DND-41 (cell line): ENCODE data around the gene DPP6.

Source experiments
- ATAC-seq: fragments of 200-7000 bp; cut with Tn5 transposase; 3 replicates; pipeline ENCODE4 v1.9.1; 2021; ENCODE audit warnings: low read depth; ENCODE audit not compliant: insufficient read depth
- DNase-seq: peaks from one replicate; pipeline ENCODE4 v3.0.0-alpha.2; 2020
- H2AFZ ChIP-seq: 2 replicates; pipeline ENCODE4 v1.6.0; 2012; ENCODE audit warnings: low read depth, low read length
- H3K27ac ChIP-seq: 2 replicates; pipeline ENCODE4 v1.5.1; 2012; ENCODE audit warnings: low read length, inconsistent platforms
- H3K27me3 ChIP-seq: fragments of 200-600 bp; sonication (generic); 2 replicates; pipeline ENCODE4 v1.6.0; 2012; ENCODE audit warnings: low read length, mild to moderate bottlenecking, inconsistent platforms; ENCODE audit not compliant: insufficient read depth, poor library complexity
- H3K36me3 ChIP-seq: 2 replicates; pipeline ENCODE4 v1.5.1; 2012; ENCODE audit warnings: low read length, inconsistent platforms; ENCODE audit not compliant: insufficient read depth
- H3K4me1 ChIP-seq: 2 replicates; pipeline ENCODE4 v1.5.1; 2012; ENCODE audit warnings: mild to moderate bottlenecking, low read length; ENCODE audit not compliant: insufficient read depth
- H3K4me2 ChIP-seq: 2 replicates; pipeline ENCODE4 v1.6.0; 2012; ENCODE audit warnings: mild to moderate bottlenecking, moderate library complexity, low read length, inconsistent platforms; ENCODE audit not compliant: insufficient read depth
- H3K4me3 ChIP-seq, 2 experiments: fragments of 200-600 bp in 1 of 2; shearing (Covaris generic) in 1 of 2; 2 replicates each; pipeline ENCODE4 v1.5.1; 2012 to 2016; ENCODE audit warnings: inconsistent platforms in 2 of 2, low read length in 2 of 2, mild to moderate bottlenecking in 2 of 2, low read depth in 1 of 2, moderate library complexity in 1 of 2
- H3K79me2 ChIP-seq: 2 replicates; pipeline ENCODE4 v1.6.0; 2012; ENCODE audit warnings: low read length, inconsistent platforms; ENCODE audit not compliant: insufficient read depth
- H3K9ac ChIP-seq: 2 replicates; pipeline ENCODE4 v1.6.0; 2012; ENCODE audit warnings: low read depth, mild to moderate bottlenecking, inconsistent platforms, low read length, moderate library complexity
- H3K9me3 ChIP-seq: 2 replicates; pipeline ENCODE4 v1.5.1; 2012; ENCODE audit warnings: low read length, moderate library complexity, mild to moderate bottlenecking, inconsistent platforms; ENCODE audit not compliant: insufficient read depth, severe bottlenecking
- H4K20me1 ChIP-seq: 2 replicates; pipeline ENCODE4 v1.6.0; 2012; ENCODE audit warnings: low read length; ENCODE audit not compliant: insufficient read depth
- EZH2 ChIP-seq: IDR thresholded peaks from 3 replicates; pipeline ENCODE4 v1.6.1; 2012; ENCODE audit warnings: borderline replicate concordance, low read depth, mild to moderate bottlenecking, moderate library complexity, low read length, inconsistent platforms; ENCODE audit not compliant: severe bottlenecking
- TF ChIP-seq, protein P1 (sequence below): IDR thresholded peaks from 2 replicates; pipeline ENCODE4 v1.5.1; 2012; ENCODE audit warnings: borderline replicate concordance, low read length, moderate library complexity, mild to moderate bottlenecking; ENCODE audit not compliant: poor library complexity, severe bottlenecking; ENCODE audit errors: extremely low read depth

Gene DPP6

DNA sequence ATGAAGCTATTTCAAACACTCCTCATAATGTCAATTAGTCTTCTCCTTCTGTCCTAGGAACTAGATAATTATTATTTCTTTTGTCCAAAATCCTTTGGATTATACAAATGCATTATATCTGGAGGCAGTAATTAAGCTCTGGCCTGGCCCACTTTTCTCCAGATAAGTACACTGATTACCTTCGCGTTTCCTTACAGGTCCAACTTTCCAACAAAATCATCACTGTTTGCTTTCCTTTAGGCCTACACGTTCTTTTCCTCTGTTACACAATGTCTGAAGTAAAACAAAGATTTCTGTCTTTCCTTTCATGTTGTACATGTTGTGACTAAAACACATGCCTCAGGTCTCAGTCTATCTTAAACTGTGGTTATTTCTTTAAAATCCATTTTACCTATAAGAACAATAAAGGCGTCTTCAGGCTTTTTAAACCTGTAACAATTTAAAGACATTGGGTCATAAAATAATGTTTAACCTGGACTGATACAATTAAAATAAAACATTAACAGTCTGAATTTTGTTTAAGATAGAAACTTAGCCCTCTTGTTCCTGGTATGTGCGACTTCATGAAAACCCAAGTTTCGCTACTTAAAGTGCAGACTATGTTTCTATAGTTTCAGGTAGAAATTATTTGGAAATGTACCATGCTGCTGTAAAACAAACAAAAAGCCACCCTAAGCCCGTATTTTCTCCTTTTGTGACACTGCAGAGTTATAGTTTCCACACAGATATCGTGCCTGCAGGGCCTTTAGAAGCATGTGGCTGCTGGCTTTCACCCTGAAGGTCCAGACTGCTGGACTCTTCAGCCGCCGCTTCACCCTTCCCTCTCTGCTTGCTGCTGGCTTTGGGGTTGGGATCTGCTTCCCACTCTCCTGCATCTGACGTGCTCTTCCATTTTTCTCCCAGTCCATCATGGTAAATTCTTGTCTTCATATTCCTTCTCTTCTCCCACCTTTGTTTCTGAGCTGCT, 381.7 kb downstream of the DPP6 start:
- Histone ChIP-seq H2AFZ (no peak overlapping the region), H3K79me2 (no peaks in the 10 kb centered on the region), H3K9ac (no peak overlapping the region), H3K4me1 (no peaks in the 10 kb centered on the region), H3K36me3 (no peaks in the 10 kb centered on the region), H3K4me2 (no peak overlapping the region), H4K20me1 (no peaks in the 10 kb centered on the region), H3K27ac (no peak overlapping the region), H3K9me3 (no peaks in the 10 kb centered on the region), H3K27me3 (no peaks in the 10 kb centered on the region), H3K4me3 (no peak overlapping the region)
- no peak for ATAC-seq
- DNase-seq: no peak
- no peak for TF ChIP-seq EZH2
- TF ChIP-seq, protein P1, sequence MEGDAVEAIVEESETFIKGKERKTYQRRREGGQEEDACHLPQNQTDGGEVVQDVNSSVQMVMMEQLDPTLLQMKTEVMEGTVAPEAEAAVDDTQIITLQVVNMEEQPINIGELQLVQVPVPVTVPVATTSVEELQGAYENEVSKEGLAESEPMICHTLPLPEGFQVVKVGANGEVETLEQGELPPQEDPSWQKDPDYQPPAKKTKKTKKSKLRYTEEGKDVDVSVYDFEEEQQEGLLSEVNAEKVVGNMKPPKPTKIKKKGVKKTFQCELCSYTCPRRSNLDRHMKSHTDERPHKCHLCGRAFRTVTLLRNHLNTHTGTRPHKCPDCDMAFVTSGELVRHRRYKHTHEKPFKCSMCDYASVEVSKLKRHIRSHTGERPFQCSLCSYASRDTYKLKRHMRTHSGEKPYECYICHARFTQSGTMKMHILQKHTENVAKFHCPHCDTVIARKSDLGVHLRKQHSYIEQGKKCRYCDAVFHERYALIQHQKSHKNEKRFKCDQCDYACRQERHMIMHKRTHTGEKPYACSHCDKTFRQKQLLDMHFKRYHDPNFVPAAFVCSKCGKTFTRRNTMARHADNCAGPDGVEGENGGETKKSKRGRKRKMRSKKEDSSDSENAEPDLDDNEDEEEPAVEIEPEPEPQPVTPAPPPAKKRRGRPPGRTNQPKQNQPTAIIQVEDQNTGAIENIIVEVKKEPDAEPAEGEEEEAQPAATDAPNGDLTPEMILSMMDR: no peak

DNA sequence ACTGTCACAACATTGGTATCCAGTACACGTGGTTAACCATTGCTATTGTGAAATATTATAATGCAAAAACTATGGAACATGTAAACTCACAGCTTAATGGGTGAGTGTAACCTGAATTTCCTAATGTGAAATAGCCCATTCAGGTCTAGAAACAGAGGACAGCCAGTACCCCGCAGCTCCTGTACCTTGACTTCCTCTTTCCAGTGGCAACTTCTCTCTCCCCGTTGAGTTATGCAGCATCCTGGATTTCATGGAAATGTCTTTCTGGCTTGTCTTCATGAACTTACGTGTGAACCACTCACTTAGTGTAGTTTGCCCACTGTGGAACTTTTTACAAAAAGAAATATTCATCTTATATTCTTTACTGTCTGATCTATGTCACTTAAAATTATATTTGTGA, 384.4 kb downstream of the DPP6 start:
- no peaks in the 10 kb centered on the region for H3K27me3 ChIP-seq
- H3K4me2 ChIP-seq: no peak overlapping the region
- no peaks in the 10 kb centered on the region for H3K36me3 ChIP-seq
- no peak overlapping the region for H3K4me3 ChIP-seq
- H3K27ac ChIP-seq: no peak overlapping the region
- no peak overlapping the region for H2AFZ ChIP-seq
- H3K4me1 ChIP-seq: no peaks in the 10 kb centered on the region
- no peak overlapping the region for H3K9ac ChIP-seq
- H4K20me1 ChIP-seq: no peaks in the 10 kb centered on the region
- TF ChIP-seq, protein P1: no peak
- TF ChIP-seq EZH2: no peak
- H3K79me2 ChIP-seq: no peaks in the 10 kb centered on the region
- DNase-seq (no peak), ATAC-seq (no peak)
- H3K9me3 ChIP-seq: no peaks in the 10 kb centered on the region

DNA sequence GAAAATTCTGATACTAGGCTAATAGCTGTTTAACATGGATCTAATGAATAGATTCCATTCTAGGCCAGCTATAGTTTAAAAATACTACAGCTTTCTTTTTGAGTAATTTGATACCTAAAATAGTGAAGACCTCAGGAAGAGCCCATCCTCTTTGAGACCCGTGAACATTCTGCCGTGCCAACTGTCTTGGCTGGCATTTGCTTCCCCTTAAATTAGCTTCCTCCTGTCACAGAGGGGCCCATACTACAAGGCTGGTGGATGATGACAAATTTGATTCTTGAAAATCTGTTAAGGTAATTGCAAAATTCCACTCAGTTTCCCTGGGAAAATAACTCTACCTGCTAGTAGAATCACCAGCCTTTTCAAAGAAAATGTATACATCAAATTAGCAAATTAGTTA, 385.0 kb downstream of the DPP6 start:
- Histone ChIP-seq H3K36me3 (no peaks in the 10 kb centered on the region), H3K4me2 (no peak overlapping the region), H3K27ac (no peak overlapping the region), H3K4me3 (no peak overlapping the region), H2AFZ (no peak overlapping the region), H3K79me2 (no peaks in the 10 kb centered on the region), H4K20me1 (no peaks in the 10 kb centered on the region), H3K9ac (no peak overlapping the region), H3K9me3 (no peaks in the 10 kb centered on the region), H3K4me1 (no peaks in the 10 kb centered on the region), H3K27me3 (no peaks in the 10 kb centered on the region)
- DNase-seq (no peak), ATAC-seq (no peak)
- no peak for TF ChIP-seq EZH2
- TF ChIP-seq, protein P1: no peak
